RPMI8226 (cell line): Measurements from ENCODE around the gene ATE1.
"Not testable (repeated sequence)": the region's sequence is repeated elsewhere in the genome, so short reads cannot be mapped to it uniquely, and the experiment has no call there.

ENCODE experiments used
- DNase-seq: peaks from one replicate; pipeline ENCODE4 v3.0.0-alpha.2; 2015

ATE1 gene

GRCh38 chr10:121826773-121827172, 101.1 kb downstream of the ATE1 start:
- not testable (repeated sequence) for DNase-seq

DNA sequence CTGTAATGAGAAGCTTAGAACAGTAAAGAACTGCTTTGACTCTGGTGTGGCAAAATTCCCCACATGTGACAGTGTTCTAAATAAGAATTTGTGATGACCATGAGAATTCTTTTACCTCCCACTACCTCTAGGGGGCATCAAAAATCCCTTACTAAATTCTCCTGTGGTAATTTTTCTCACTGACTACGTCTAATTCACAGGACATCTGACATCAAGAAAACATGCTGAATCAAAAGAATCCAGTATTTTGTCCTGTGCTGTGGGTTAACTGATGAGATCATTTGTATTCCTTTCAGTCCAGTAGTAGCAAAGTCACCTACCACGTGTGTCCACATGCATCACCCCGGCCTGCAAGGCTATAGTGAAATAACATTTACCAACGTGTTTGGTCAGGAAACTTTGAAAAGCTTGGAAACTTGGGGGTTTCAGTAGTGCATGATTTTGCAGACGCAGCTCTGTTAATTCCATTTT, 103.8 kb downstream of the ATE1 start:
- DNase-seq: peak; percentile 28

DNA sequence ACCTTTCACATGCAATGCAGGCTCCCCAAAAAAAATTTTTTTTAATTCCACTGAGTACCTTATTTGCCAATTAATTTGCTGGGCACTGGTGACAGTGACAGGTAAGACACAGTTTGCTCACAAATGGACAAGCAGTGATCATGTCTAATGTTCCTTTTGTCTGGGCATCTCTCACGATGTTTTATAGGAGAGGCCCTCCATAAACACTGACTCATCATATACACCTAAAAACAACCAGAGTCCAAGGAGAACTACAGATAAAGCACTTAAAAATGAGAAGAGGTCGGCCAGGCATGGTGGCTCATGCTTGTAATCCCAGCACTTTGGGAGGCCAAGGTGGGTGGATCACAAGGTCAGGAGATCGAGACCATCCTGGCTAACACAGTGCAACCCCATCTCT, 105.1 kb downstream of the ATE1 start:
- DNase-seq: no peak

DNA sequence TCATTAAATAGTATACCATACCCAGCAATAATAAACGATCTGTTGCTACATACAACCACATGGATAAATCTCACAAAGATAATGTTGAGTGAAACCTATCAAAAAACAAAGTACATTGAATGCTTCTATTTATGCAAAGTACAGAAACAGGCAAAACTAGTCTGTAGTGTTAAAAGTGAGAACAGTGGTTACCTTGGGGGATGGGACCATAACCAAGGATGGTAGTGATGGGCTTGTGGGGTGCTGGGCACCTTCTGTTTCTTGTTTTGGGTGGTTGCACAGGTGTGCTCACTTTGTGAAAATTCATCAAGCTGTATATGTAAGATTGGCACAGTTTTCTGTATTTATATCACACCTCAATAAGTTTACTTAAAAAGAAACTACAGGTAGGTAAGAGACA, 105.7 kb downstream of the ATE1 start:
- DNase-seq: no peak

DNA sequence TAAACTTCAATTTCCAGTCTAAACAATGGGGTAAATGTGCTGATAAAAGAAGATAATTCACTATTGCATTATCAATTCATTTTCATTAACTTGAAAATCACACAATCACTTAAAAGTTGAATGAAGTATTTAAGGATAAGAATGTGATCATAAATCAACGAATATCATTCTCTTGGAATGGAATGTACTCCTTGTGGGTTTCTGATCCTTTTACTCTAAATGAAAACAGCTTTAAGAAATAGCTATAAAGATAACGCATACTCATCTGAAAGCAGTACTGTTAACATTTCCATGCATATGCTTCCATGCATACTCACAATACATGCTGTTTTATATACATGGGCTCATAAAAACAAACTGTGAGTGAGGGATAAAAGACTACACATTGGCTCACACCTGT, 108.8 kb downstream of the ATE1 start:
- DNase-seq: no peak

GRCh38 chr10:121818599-121818998, 109.2 kb downstream of the ATE1 start:
- no peak for DNase-seq

GRCh38 chr10:121816197-121816596, 111.6 kb downstream of the ATE1 start:
- DNase-seq: no peak

- no peak for DNase-seq
Measured at GRCh38 chr10:121813857-121814256, 114.0 kb downstream of the ATE1 start.

- DNase-seq: no peak
Measured at GRCh38 chr10:121813211-121813815, 114.5 kb downstream of the ATE1 start.

- DNase-seq: no peak
Measured at GRCh38 chr10:121812031-121812430, 115.8 kb downstream of the ATE1 start.

DNA sequence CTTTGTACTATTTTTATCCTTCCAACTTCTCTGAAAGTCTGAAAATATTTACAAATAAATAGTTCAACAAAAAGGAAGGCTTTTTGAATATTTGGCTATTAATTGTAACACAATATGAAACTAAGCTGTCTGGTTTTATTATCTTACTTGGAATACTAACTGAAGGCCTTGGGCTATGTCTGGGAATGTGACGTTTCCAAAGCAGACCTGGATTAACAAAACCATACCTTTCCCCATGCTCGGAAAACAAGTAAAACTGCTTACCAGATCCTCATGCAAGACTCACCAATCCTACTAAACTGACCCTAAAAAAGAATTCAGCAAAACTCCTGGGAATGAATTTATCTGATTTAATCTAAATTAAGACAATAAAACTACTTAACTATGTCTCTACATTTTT, 116.4 kb downstream of the ATE1 start:
- no peak for DNase-seq

- DNase-seq: no peak
Measured at GRCh38 chr10:121808835-121809234, 119.0 kb downstream of the ATE1 start.

DNA sequence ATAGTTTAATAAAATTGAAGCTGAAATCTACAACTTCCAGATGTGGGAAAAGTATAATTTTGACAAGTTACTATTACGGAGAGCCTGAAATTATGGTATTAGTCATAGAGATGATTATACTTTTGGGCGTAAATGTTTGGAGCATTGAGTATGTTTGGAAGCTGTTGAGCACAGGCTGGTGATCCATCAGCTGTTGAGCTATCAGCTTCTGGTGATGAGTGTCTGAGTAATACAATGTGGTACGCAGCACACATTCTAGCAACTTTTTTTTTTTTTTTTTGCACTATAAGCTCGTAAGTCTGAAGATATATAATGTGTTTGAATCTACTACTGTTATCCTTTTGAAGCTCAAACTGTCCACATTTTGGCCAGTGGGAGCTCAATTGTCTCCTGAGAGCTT, 123.4 kb downstream of the ATE1 start:
- no peak for DNase-seq

- DNase-seq: no peak
Measured at GRCh38 chr10:121803611-121804010, 124.2 kb downstream of the ATE1 start.

DNA sequence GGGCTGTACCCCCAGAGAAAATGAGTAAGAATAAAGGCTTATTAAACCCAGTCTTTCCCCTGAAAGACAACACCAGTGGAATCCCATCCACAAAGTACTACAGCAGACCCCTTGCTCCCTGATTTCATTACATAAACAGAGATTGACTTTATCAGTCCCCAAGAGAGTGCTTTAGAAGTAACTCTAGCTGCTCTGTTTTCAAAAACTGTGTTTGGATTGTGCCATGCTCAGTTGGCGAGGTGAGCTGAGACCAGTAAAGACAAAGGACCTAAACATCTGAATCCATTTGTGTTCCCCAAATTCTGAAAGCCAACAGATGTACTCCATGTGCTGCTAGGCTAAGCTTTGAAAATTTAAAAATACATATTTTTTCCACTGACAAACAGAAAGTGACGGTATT, 127.0 kb downstream of the ATE1 start:
- DNase-seq: no peak

- no peak for DNase-seq
Measured at GRCh38 chr10:121800146-121800545, 127.7 kb downstream of the ATE1 start.

- no peak for DNase-seq
Measured at GRCh38 chr10:121797490-121797889, 130.3 kb downstream of the ATE1 start.

GRCh38 chr10:121796342-121796741, 131.5 kb downstream of the ATE1 start:
- no peak for DNase-seq

DNA sequence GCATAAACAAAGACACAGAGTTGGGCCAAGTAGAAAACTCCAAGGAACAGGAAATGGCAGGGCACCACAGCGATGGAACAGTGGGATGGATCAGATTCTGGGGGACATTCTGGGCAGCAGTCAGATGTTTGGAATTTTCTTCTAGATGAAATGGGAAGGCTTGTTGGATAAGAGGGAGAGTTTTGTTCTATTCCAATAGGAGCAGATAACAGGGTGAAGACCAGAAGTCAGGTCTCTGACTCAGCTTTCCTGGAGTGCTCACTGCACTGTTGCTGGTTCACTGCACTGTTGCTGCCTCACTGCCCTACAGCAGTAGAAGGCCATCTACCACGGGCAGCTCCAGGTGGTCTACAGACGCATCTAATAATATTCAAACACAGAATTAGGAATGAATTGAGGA, 135.6 kb downstream of the ATE1 start:
- no peak for DNase-seq

- DNase-seq: no peak
Measured at GRCh38 chr10:121791761-121792160, 136.1 kb downstream of the ATE1 start.

- no peak for DNase-seq
Measured at GRCh38 chr10:121788717-121789116, 139.1 kb downstream of the ATE1 start.

DNA sequence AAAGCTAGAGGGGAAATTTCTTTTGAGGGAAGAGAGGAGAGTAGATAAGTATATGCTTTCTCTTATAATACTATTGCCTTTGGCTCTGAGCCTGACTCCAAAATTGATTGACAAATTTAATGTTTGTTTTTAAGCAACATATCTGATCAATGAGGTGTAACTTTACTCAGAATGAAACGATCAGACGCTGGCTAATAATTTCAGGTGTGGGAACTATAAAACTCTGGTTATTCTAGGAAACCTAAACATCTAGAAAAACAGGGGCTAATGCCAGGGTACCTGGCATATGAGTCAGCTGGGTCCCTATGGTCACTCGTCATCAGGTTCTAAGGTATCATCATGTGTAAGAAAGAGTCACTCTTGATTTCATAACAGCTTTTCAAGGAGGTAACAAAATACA, 139.7 kb downstream of the ATE1 start:
- no peak for DNase-seq

DNA sequence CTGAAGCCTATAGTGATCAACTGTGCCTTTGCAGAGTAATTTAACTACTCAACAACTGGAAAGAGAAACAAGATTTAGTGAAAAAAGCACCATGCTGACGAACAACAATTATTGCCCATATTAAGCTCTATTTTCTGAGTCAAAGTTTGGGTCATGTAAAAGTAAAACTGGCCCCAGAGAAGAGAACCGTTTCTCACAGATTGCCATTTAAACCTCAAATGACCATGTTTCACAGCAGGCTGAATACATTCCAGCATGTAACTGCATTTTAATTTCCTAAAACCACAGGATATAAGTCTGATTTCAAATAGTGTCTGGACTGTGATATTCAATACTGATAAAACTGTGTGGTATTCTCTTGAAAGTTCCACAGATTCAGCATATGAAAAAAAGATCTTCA, 140.7 kb downstream of the ATE1 start:
- no peak for DNase-seq

- no peak for DNase-seq
Measured at GRCh38 chr10:121783782-121784372, 144.0 kb downstream of the ATE1 start.

DNA sequence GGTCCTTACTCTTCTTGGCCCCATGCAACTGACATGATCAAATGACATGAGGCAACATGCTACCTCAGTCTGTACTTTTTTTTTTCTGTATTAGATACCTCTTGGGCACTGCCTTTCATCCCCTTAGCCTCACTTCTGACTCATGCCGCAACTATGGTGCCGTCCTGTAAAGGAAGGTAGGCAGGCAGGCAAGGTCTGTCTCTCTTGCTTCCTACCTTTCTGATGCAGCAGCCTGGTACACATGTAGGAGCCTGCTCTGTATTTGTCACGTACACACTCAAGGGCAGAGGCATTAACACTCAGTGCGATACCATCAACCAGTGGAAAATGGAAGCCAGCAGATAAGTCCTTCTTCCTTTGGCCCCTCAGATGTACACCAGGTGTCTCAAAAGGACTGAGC, 146.7 kb downstream of the ATE1 start:
- no peak for DNase-seq
